Loucy (cell line): ENCODE results near the gene RBMS2.

Source experiments
- CTCF ChIP-seq: fragments of 200-600 bp; sonication (generic); conservative IDR thresholded peaks from 2 replicates; pipeline ENCODE4 v1.5.1; 2014; ENCODE audit warnings: mild to moderate bottlenecking, antibody characterized with exemption, low read length
- EZH2phosphoT487 ChIP-seq: fragments of 200-600 bp; IDR thresholded peaks from 2 replicates; pipeline ENCODE4 v1.6.1; 2018; ENCODE audit warnings: antibody characterized with exemption, mild to moderate bottlenecking, moderate library complexity, borderline replicate concordance

GRCh38 chr12:56637621-56638020 is 116.0 kb downstream of the RBMS2 start:
- no peak for TF ChIP-seq EZH2phosphoT487
- TF ChIP-seq CTCF: no peak
